Activated CD8-positive, alpha-beta T cell treated with anti-CD3 and anti-CD28 coated beads, Interleukin-2, amount 10 ng/mL, durations not matched to agents 7 days and 5 days (primary cell): ENCODE data around the gene PKNOX2. TPM values are rescaled to one million over a fixed set of nuclear protein-coding genes. Genes with fewer than 3 reads are reported as not detected.

Source experiments
- ATAC-seq: fragments of 150-1000 bp; cut with Tn5 transposase; one replicate; pipeline ENCODE4 v1.10.0; 2021; ENCODE audit warnings: moderate library complexity
- CTCF ChIA-PET: fragments of 350-600 bp; sonication (Branson Sonifier 250); formaldehyde crosslinking; loops from one replicate; lab custom pipeline; 2021; ENCODE audit warnings: antibody characterized with exemption; lab: Charles Lee
- POLR2A ChIA-PET: fragments of 350-600 bp; sonication (Branson Sonifier 250); formaldehyde crosslinking; loops from one replicate; lab custom pipeline; 2021; ENCODE audit warnings: antibody characterized with exemption; lab: Charles Lee
- DNase-seq: peaks from one replicate; pipeline ENCODE4 v3.0.0-alpha.2; 2020
- H3K27ac Mint-ChIP-seq: one replicate; pipeline ENCODE4 v1.8.0; 2021; ENCODE audit warnings: mild to moderate bottlenecking, mixed read lengths
- H3K27me3 Mint-ChIP-seq: one replicate; pipeline ENCODE4 v1.8.0; 2021; ENCODE audit warnings: low read depth, mixed read lengths
- H3K36me3 Mint-ChIP-seq: one replicate; pipeline ENCODE4 v1.8.0; 2021; ENCODE audit warnings: low read depth, mixed read lengths
- H3K4me1 Mint-ChIP-seq: one replicate; pipeline ENCODE4 v1.8.0; 2021; ENCODE audit warnings: low read depth, mixed read lengths
- H3K4me3 Mint-ChIP-seq: one replicate; pipeline ENCODE4 v1.8.0; 2021; ENCODE audit warnings: mild to moderate bottlenecking, mixed read lengths
- H3K9me3 Mint-ChIP-seq: one replicate; pipeline ENCODE4 v1.8.0; 2022; ENCODE audit warnings: mixed read lengths; ENCODE audit not compliant: insufficient read depth
- total RNA-seq, 2 experiments: library from RNA; stranded (reverse); gene quantifications; one replicate each; pipeline ENCODE4 v1.2.3, GENCODE V29; 2021

Gene PKNOX2
- total RNA-seq, 2 experiments from 2014 or later, result not detected

DNA sequence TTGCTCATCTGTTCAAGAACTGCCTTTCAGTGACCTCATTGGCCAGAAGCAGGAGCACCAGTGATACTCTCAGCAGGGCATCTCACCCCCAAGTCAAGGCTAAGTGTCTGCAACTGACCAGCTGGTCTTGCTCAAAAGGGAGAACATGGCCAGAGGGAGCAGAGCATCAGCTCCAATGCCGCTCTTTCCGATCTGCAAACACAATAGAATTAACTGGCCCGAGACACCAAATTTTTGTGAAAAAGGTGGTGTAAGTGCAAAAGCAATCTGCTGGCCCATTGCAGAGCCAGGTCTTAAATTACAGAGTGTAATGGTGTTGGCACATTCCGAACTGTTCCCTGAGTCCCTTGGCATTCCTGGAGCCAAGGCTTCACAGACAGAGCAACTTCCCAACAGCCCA lies 97.0 kb downstream of the PKNOX2 start:
- H3K4me3 Mint-ChIP-seq, result no peak overlapping the region
- H3K9me3 Mint-ChIP-seq, result no peaks in the 10 kb centered on the region
- peaks cover 29% of the 10 kb centered on the region for H3K27me3 Mint-ChIP-seq
- ATAC-seq (no peak), DNase-seq (no peak)
- H3K4me1 Mint-ChIP-seq, result peaks cover 2% of the 10 kb centered on the region
- ChIA-PET POLR2A (no interaction called here), CTCF (no interaction called here)
- H3K27ac Mint-ChIP-seq, result no peak overlapping the region
- H3K36me3 Mint-ChIP-seq, result no peaks in the 10 kb centered on the region

DNA sequence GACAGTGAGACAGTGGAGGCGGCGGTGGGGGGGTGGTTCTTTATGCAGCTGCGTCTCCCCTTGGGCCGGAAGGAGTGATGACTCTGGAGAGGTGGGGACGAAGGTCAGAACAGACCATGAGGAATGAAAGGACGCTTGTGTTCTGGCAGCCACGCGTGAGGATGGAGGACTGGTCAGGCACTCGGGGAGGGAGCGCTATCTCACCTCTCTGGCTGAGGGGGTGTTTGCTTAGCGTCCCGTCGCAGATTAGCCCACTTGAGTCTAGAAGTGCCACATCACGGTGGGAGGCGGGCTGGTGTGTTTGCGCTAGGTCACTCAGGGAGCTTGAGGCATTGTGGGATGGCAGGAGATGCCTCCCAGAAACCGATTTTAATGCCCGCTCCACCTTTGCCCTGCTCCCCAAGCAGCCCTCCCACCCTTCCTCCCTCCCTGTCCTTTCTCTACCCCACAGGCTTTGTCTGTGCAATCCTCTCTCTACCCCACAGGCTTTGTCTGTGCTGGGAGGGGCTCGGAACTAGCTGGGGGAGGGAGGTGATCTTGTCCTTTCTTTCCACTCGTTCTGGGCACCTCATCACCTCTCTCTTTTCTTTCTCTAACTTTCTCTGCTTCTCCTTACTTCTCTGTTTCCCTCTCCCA lies 97.8 kb downstream of the PKNOX2 start:
- POLR2A ChIA-PET, result no interaction called here

DNA sequence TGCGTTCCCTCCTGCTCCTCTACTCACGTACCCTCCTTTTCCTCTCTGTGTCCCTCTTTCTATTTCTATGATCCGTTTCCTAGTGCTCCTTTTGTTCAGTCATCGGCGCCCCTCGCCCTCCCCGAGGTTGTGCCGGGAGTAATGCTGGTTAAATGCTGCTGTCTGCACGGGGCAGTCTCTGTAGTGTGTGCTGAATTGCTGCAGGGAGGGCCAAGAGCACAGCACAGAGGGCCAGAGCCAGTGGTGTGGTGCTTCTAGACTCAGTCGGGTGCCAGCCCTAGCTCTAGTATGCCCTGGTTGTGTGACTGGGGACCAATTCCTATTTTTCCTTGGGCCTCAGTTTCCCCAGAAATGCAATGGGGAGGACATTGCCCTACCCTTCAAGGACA lies 98.3 kb downstream of the PKNOX2 start:
- no peak overlapping the region for H3K27ac Mint-ChIP-seq
- ChIA-PET CTCF (no interaction called here), POLR2A (no interaction called here)
- no peaks in the 10 kb centered on the region for H3K9me3 Mint-ChIP-seq
- H3K4me3 Mint-ChIP-seq, result no peak overlapping the region
- ATAC-seq (no peak), DNase-seq (no peak)
- no peaks in the 10 kb centered on the region for H3K4me1 Mint-ChIP-seq
- peaks cover 30% of the 10 kb centered on the region for H3K27me3 Mint-ChIP-seq
- H3K36me3 Mint-ChIP-seq, result no peaks in the 10 kb centered on the region

More for the DNA sequence above, 97.8 kb downstream of the PKNOX2 start:
- Mint-ChIP-seq H3K9me3 (no peaks in the 10 kb centered on the region), H3K27ac (no peak overlapping the region), H3K4me1 (no peaks in the 10 kb centered on the region), H3K4me3 (no peak overlapping the region), H3K27me3 (peaks cover 30% of the 10 kb centered on the region), H3K36me3 (no peaks in the 10 kb centered on the region)
- ATAC-seq, result no peak
- DNase-seq, result no peak
- CTCF ChIA-PET, result no interaction called here

DNA sequence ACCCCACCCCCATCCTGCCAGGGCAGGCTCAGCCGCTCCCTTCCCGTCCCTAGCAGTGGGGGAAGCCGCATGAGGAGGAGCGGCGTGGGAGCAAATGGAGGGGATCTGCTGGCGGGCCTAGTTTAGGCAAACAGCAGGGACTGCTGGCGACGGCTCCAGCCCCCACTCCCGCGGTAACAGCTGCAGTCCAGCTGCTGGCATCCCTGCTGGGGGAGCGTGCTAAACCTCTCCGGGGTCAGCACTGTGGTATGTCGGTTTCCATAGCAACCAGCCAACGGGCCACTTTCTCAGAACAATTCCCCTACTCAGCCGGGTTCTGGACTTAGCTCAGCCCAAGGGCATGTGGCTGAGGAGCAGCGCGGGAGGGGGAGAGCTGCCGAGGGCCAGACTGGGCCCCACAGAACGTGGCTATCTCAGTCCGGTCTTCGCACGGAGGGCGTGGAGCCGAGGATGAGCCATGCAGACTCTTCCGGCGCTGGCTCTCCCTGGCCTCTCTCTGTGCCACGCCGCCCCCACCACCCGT lies 98.8 kb downstream of the PKNOX2 start:
- Mint-ChIP-seq H3K27ac (no peak overlapping the region), H3K9me3 (no peaks in the 10 kb centered on the region), H3K36me3 (no peaks in the 10 kb centered on the region), H3K27me3 (peaks cover 30% of the 10 kb centered on the region), H3K4me1 (no peaks in the 10 kb centered on the region), H3K4me3 (no peak overlapping the region)
- ChIA-PET POLR2A (no interaction called here), CTCF (no interaction called here)
- ATAC-seq (no peak), DNase-seq (no peak)

DNA sequence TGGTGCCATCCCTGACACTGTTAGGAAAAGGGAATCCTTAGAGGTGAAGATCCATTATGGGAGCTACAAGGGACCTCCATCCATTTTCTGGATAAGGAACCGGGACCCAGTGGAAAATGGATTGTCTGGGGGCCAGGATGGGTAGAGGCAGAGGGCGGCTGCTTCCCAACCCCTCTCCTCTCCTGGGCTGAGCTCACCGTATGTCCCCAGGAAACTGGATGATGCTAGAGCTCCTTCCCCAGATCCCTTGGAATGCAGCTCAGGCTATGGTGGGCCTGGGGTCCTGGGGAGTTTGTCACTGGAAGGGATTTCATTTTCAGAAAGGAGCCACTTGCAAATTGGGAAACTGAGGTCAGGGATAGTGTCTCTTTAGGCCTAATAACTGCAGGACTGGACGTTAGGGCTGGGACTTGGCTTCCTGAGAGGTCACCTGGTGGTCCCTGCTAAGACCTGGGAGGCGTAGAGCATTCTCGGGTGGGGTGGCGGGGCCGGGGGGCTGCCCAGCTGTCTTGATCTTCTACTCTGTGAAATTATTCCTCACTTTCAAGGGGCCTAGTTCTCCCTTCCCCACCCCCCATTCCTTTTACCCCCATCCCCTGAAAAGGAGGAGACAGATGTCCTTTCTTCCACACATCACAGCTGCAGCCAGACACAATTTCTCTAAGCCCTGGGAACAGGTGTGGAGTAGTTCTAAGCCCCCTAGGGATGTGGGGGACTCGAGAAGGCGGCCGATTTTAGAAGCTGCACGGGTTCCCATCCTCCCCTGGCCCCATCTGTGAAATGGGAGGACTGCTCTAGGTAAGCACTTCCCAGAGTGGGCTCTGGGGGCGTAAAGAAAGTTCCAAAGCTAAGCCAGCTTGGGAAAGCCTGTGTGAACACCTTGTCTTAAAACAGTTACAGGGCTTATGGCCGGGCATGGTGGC lies 99.8 kb downstream of the PKNOX2 start:
- CTCF ChIA-PET, result no interaction called here
- Mint-ChIP-seq H3K27me3 (peaks cover 30% of the 10 kb centered on the region), H3K4me1 (no peaks in the 10 kb centered on the region), H3K27ac (no peak overlapping the region), H3K36me3 (no peaks in the 10 kb centered on the region), H3K9me3 (no peaks in the 10 kb centered on the region), H3K4me3 (no peak overlapping the region)
- no peak for ATAC-seq
- POLR2A ChIA-PET, result no interaction called here
- DNase-seq, result no peak

DNA sequence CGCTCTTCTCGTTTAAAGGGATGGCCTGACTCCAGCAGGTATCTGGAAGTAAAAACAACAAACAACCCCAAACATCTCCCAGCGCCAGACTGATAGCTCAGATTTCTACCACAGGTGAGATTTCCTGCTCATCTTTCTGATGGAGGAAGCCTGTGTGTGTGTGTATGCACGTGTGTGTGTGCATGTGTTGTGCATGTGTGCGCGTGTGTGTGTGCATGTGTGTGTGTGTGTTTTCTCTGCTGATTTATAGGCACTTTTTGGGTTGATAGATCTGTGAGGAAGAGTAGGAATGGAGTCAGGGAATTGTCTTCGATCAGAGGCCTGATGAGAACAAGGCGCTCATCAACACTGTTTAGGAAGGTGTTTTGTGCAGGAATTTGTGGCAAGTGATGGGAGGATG lies 103.0 kb downstream of the PKNOX2 start:
- ATAC-seq, result no peak
- POLR2A ChIA-PET, result no interaction called here
- CTCF ChIA-PET, result no interaction called here
- no peak overlapping the region for H3K27ac Mint-ChIP-seq
- H3K27me3 Mint-ChIP-seq, result peaks cover 16% of the 10 kb centered on the region
- DNase-seq, result no peak
- H3K4me1 Mint-ChIP-seq, result no peaks in the 10 kb centered on the region
- no peaks in the 10 kb centered on the region for H3K36me3 Mint-ChIP-seq
- H3K9me3 Mint-ChIP-seq, result no peaks in the 10 kb centered on the region
- H3K4me3 Mint-ChIP-seq, result no peak overlapping the region

DNA sequence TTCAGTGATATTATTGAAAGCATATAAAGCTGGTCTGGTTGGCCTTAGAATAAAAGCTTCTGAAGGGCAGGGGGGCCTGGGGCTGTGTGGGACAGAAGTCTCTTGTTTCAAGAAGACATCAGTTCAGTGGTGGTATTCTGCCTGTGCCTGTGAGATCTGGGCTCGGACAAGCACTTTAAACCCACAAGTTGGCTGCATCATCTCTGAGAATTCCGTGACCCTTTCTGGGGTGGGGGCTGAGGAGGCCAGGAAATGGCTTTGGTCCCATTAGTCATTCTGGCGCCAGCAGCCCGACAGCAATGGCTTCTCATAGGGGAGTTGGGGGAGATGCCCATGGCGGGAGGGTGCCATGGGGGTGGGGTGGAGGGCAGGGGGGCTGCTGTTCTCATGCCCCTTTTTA lies 104.1 kb downstream of the PKNOX2 start:
- POLR2A ChIA-PET, result no interaction called here
- CTCF ChIA-PET, result no interaction called here
- no peaks in the 10 kb centered on the region for H3K9me3 Mint-ChIP-seq

DNA sequence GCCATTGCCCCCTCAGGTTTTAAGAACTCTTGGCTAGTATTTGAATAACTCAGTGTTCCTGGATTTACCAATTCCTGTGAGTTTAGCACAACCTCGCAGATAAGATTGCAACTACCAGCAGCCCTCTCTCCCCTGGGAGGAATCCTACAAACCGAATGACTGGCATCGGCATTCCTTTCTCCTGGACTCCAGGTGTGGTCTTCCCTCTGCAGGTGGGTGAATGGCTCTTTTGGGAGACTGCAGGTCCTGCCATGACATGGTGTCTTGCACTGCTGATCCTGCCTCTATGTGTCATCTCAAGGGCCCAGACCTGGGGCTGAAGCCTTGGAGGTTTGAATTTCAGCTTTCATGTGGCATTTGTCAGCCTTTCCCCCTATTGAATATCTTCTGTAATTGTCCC lies 105.6 kb downstream of the PKNOX2 start:
- ChIA-PET POLR2A (no interaction called here), CTCF (no interaction called here)
- no peaks in the 10 kb centered on the region for H3K9me3 Mint-ChIP-seq
- H3K27ac Mint-ChIP-seq, result no peak overlapping the region
- no peak for DNase-seq
- no peaks in the 10 kb centered on the region for H3K36me3 Mint-ChIP-seq
- no peaks in the 10 kb centered on the region for H3K4me1 Mint-ChIP-seq
- H3K27me3 Mint-ChIP-seq, result peaks cover 3% of the 10 kb centered on the region
- no peak overlapping the region for H3K4me3 Mint-ChIP-seq
- ATAC-seq, result no peak

More for the DNA sequence above, 104.1 kb downstream of the PKNOX2 start:
- Mint-ChIP-seq H3K27me3 (peaks cover 7% of the 10 kb centered on the region), H3K4me3 (no peak overlapping the region), H3K27ac (no peak overlapping the region), H3K4me1 (no peaks in the 10 kb centered on the region), H3K36me3 (no peaks in the 10 kb centered on the region)
- DNase-seq (no peak), ATAC-seq (no peak)

DNA sequence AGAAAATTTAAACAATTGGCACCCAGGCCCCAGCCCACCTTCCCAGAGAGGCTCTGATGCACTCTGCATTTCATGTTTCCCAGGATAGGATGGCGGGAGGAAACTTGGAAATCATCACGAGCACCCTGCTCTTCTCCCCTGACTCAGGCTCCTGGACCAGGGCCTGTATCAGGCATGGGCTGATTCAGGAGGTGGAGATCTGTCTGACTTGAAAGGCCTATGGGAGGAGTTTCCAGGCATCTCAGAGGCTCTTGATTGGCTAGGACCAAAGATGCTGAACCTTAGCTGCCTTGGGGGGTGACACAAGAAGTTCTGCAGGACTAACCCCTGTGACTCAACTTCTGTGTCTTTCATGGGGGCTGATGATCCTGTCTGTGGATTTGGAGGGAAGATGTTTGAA lies 106.2 kb downstream of the PKNOX2 start:
- no peaks in the 10 kb centered on the region for H3K9me3 Mint-ChIP-seq
- H3K36me3 Mint-ChIP-seq, result no peaks in the 10 kb centered on the region
- ChIA-PET CTCF (no interaction called here), POLR2A (no interaction called here)
- H3K4me3 Mint-ChIP-seq, result no peak overlapping the region
- H3K4me1 Mint-ChIP-seq, result no peaks in the 10 kb centered on the region
- no peak for ATAC-seq
- no peak overlapping the region for H3K27ac Mint-ChIP-seq
- H3K27me3 Mint-ChIP-seq, result peaks cover 3% of the 10 kb centered on the region
- DNase-seq, result no peak

DNA sequence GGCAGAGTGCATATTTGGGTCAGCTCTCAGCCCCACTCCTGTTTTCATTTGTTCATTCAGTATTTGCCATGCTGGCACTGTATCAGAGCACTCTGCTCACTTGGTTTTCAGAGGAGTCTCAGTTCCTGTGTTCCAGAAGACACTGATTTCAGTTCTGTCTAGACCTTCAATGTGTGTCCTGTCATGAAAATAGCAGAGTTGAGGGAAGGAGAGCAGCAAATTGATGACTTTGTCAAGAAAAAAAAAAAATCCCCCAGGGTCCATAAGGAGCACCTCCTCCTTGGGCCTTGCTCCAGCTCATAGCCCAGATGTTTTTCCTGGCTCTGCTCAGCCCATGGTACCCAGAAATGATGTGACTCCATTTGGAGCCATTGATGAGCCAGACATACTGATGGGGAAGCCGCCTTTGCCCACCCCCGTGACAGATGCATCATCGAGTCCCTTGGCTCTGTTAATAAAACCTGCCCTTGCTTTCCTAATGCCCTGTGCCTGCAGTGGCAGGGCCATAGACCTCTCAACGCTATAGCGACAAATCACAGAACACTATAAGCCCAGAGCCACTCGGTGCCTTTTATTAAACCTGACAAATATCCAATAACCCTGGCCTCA lies 107.0 kb downstream of the PKNOX2 start:
- H3K27me3 Mint-ChIP-seq, result peaks cover 3% of the 10 kb centered on the region
- no peaks in the 10 kb centered on the region for H3K9me3 Mint-ChIP-seq
- H3K4me3 Mint-ChIP-seq, result no peak overlapping the region
- ChIA-PET POLR2A (no interaction called here), CTCF (no interaction called here)
- no peak for ATAC-seq
- H3K36me3 Mint-ChIP-seq, result no peaks in the 10 kb centered on the region
- H3K27ac Mint-ChIP-seq, result no peak overlapping the region
- DNase-seq, result no peak
- H3K4me1 Mint-ChIP-seq, result no peaks in the 10 kb centered on the region

DNA sequence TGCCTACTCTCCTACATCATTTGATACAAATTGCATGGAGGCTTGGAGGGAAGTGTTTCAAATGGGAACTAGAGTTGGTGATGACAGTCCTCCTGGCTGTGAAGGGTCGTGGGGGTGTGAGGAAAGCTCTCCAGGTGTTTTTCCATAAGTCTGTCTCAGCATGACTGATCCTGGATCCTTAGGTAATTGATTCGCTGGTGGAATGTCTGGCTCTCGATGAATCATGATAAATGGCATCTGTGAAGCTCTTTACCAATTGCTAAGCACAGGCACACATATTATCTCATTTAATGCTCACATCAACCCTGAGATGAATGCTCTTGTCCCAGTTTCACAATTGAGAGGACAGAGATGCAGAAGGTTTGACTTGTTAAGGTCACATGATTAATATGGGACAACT lies 107.5 kb downstream of the PKNOX2 start:
- Mint-ChIP-seq H3K4me3 (no peak overlapping the region), H3K36me3 (no peaks in the 10 kb centered on the region), H3K27me3 (peaks cover under 1% of the 10 kb centered on the region), H3K9me3 (no peaks in the 10 kb centered on the region), H3K27ac (no peak overlapping the region), H3K4me1 (no peaks in the 10 kb centered on the region)
- CTCF ChIA-PET, result no interaction called here
- POLR2A ChIA-PET, result no interaction called here
- ATAC-seq, result no peak
- DNase-seq, result no peak

DNA sequence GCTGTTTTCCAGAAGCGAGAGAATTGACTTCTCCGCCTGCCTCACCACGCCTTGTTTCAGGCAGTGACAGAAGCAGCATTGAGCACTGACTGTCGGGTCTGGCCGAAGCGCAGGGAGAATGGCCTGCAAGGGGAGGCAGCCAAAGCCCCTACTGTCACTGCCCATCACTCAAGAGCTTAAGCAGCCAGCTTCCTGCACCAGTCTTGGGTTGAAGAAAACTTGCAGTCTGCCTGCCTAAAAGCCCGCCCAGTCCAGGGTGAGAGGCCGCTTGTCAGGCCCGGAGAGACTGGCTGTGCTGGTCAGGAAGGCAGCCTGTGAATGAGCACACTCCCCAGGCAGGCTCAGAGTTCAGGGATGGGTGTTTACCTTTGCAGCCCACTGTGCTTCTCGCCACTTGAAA lies 108.3 kb downstream of the PKNOX2 start:
- ATAC-seq, result no peak
- Mint-ChIP-seq H3K9me3 (no peaks in the 10 kb centered on the region), H3K36me3 (no peaks in the 10 kb centered on the region), H3K27ac (no peak overlapping the region), H3K27me3 (no peaks in the 10 kb centered on the region), H3K4me3 (no peak overlapping the region), H3K4me1 (no peaks in the 10 kb centered on the region)
- ChIA-PET CTCF (no interaction called here), POLR2A (no interaction called here)
- no peak for DNase-seq
